HT1080 (cell line): ENCODE measurements around the gene FEM1A. TPM values are rescaled to one million over a fixed set of nuclear protein-coding genes. Genes with fewer than 3 reads are reported as not detected.
"Not testable (repeated sequence)": the region's sequence is repeated elsewhere in the genome, so short reads cannot be mapped to it uniquely, and the experiment has no call there.

Experiments
- DNase-seq: peaks from one replicate; pipeline ENCODE4 v3.0.0-alpha.2; 2015; ENCODE audit warnings: low read depth
- total RNA-seq: library from RNA; depleted of rRNA; stranded (reverse); fragments of >200 nt; shearing (Covaris generic); gene quantifications from 2 replicates; pipeline ENCODE4 v1.2.3, GENCODE V29; 2014

Gene FEM1A
- total RNA-seq, 1 experiment from 2014 or later: 13.0 TPM

GRCh38 chr19:4811328-4812131, 20.0 kb downstream of the FEM1A start:
- peak; percentile 41 for DNase-seq

- DNase-seq: no peak
Observed at GRCh38 chr19:4814625-4815425, 23.3 kb downstream of the FEM1A start.

- peak; percentile 79 for DNase-seq
Observed at GRCh38 chr19:4815426-4816201, 24.1 kb downstream of the FEM1A start.

GRCh38 chr19:4816202-4816949, 24.8 kb downstream of the FEM1A start:
- no peak for DNase-seq

- no peak for DNase-seq
Observed at GRCh38 chr19:4816950-4817278, 25.4 kb downstream of the FEM1A start.

- DNase-seq: no peak
Observed at GRCh38 chr19:4817467-4818277, 26.1 kb downstream of the FEM1A start.

- no peak for DNase-seq
Observed at GRCh38 chr19:4821265-4821664, 29.7 kb downstream of the FEM1A start.

- DNase-seq: not testable (repeated sequence)
Observed at GRCh38 chr19:4822354-4822753, 30.8 kb downstream of the FEM1A start.

- no peak for DNase-seq
Observed at GRCh38 chr19:4823577-4823976, 32.0 kb downstream of the FEM1A start.

GRCh38 chr19:4829001-4829712, 37.6 kb downstream of the FEM1A start:
- DNase-seq: no peak

GRCh38 chr19:4830332-4830731, 38.8 kb downstream of the FEM1A start:
- no peak for DNase-seq

- no peak for DNase-seq
Observed at GRCh38 chr19:4830768-4831265, 39.3 kb downstream of the FEM1A start.

GRCh38 chr19:4831304-4831978, 39.9 kb downstream of the FEM1A start, which contains the start of gene TICAM1:
Gene TICAM1, minus strand, starts transcription at chr19:4831712. Its CDS starts 13,335 bp downstream, at chr19:4818377.
- DNase-seq: no peak

GRCh38 chr19:4831979-4832340, 40.4 kb downstream of the FEM1A start:
- not testable (repeated sequence) for DNase-seq

- DNase-seq: no peak
Observed at GRCh38 chr19:4832776-4833175, 41.2 kb downstream of the FEM1A start.

- DNase-seq: no peak
Observed at GRCh38 chr19:4839192-4839591, 47.7 kb downstream of the FEM1A start.

- no peak for DNase-seq
Observed at GRCh38 chr19:4843647-4843965, 52.1 kb downstream of the FEM1A start.

GRCh38 chr19:4844348-4845179, 53.0 kb downstream of the FEM1A start:
- no peak for DNase-seq
